Erythroblast (primary cell): Measurements from ENCODE around the gene ADAM23.

Experiments
- GATA1 ChIP-seq: IDR thresholded peaks from 2 replicates; pipeline ENCODE4 v1.6.1; 2011; ENCODE audit warnings: low read depth, mild to moderate bottlenecking, control low read depth, low read length, moderate library complexity
- POLR2A ChIP-seq: IDR thresholded peaks from 2 replicates; pipeline ENCODE4 v1.6.1; 2011; ENCODE audit warnings: mild to moderate bottlenecking, low read length

DNA sequence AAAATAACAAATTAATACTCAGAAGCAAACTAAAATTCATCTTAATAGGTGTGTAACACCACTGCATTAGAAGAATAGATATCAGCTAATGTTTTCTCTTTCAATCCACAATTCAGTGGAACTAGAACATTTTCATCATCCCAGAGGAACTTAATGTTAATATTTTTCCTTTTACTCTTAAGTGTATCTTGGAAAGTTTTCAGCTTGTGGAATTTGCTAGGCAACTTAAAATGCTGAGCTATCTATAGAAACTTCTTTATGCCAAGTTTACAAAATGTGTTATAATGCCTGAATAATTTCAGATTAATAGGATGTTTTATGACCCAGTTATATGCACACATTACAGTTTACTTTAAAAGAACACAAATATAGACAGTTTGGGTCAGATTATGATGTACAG lies 112.4 kb downstream of the ADAM23 start:
- TF ChIP-seq POLR2A (no peak), GATA1 (no peak)
